Measurements from ENCODE around the gene SLC16A10. TPM values are rescaled to one million over a fixed set of nuclear protein-coding genes. Genes with fewer than 3 reads are reported as not detected.

Gene SLC16A10
- total and polyA plus RNA-seq, 2 of the 8 experiments (the other 6 are each of a cell fraction or from before 2014, with no cell fraction given), result 18.6 to 23.2 TPM

DNA sequence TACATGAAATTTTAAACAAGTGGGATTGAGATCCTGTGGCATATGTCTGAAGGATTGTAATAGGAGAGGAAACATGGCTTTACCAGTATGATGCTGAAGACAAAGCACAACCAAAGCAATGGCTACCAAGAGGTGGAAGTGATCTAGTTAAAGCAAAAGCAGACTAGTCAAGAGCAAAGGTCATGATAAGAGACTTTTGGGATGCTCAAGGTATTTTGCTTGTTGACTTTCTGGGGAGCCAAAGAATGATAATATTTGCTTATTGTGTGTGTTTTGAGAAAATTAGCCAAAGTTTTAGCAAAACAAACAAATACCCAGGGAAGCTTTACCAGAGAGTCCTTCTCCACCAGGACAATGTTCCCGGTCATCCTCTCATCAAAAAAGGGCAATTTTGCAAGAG lies 20.3 kb downstream of the SLC16A10 start (continued):
- TF ChIP-seq CTBP2 (IDR thresholded peaks at IDR 0.05; ENCODE audit: borderline replicate concordance, insufficient read depth, insufficient read length, low read length), result no peak
- no peak for TF ChIP-seq HDAC2 (IDR thresholded peaks at IDR 0.05; ENCODE audit: borderline replicate concordance in 1 of 2, low read depth in 2 of 2, low read length in 2 of 2)
- TF ChIP-seq CTCF (IDR thresholded peaks at IDR 0.05; ENCODE audit: control extremely low read depth in 1 of 3, insufficient read depth in 1 of 3, low read depth in 1 of 3, low read length in 3 of 3), result no peak
- TF ChIP-seq TAF1 (IDR thresholded peaks at IDR 0.05; ENCODE audit: low read depth, low read length), result no peak
- no peak for TF ChIP-seq CBX5 (IDR thresholded peaks at IDR 0.05; ENCODE audit: low read depth, low read length)
